ENCODE data around the gene ATOX1.
A peak's percentile ranks its signal among the peaks of the same experiment; 100 is the strongest.
"Not testable (repeated sequence)": the region's sequence is repeated elsewhere in the genome, so short reads cannot be mapped to it uniquely, and the experiment has no call there.

Gene ATOX1

GRCh38 chr5:151703780-151704179 lies 54.7 kb downstream of the ATOX1 start:
- peaks cover 2% of the 10 kb centered on the region for H3K4me1 Mint-ChIP-seq
- H3K4me3 Mint-ChIP-seq: no peak overlapping the region
- H3K36me3 Mint-ChIP-seq (ENCODE audit: low read depth): no peaks in the 10 kb centered on the region
- DNase-seq (no peak), ATAC-seq (no peak)
- H3K27me3 Mint-ChIP-seq: no peaks in the 10 kb centered on the region
- no peaks in the 10 kb centered on the region for H3K9me3 Mint-ChIP-seq
- H3K27ac Mint-ChIP-seq: no peak overlapping the region

GRCh38 chr5:151703227-151703626 lies 55.2 kb downstream of the ATOX1 start:
- no peak for DNase-seq
- H3K27me3 Mint-ChIP-seq: no peaks in the 10 kb centered on the region
- no peak overlapping the region for H3K27ac Mint-ChIP-seq
- no peak overlapping the region for H3K4me3 Mint-ChIP-seq
- no peak for ATAC-seq
- H3K4me1 Mint-ChIP-seq: peaks cover 2% of the 10 kb centered on the region
- H3K36me3 Mint-ChIP-seq (ENCODE audit: low read depth): no peaks in the 10 kb centered on the region
- no peaks in the 10 kb centered on the region for H3K9me3 Mint-ChIP-seq

- Mint-ChIP-seq H3K27ac (no peak overlapping the region), H3K4me1 (peaks cover 2% of the 10 kb centered on the region), H3K27me3 (no peaks in the 10 kb centered on the region), H3K9me3 (no peaks in the 10 kb centered on the region), H3K4me3 (no peak overlapping the region), H3K36me3 (ENCODE audit: low read depth) (no peaks in the 10 kb centered on the region)
- no peak for DNase-seq
- ATAC-seq: no peak
Observed at GRCh38 chr5:151700820-151701219, 57.6 kb downstream of the ATOX1 start.

- H3K4me1 Mint-ChIP-seq: peaks cover 2% of the 10 kb centered on the region
- no peaks in the 10 kb centered on the region for H3K36me3 Mint-ChIP-seq (ENCODE audit: low read depth)
- no peak overlapping the region for H3K27ac Mint-ChIP-seq
- no peaks in the 10 kb centered on the region for H3K27me3 Mint-ChIP-seq
- no peak for ATAC-seq
- no peak for DNase-seq
- H3K4me3 Mint-ChIP-seq: no peak overlapping the region
- H3K9me3 Mint-ChIP-seq: no peaks in the 10 kb centered on the region
Observed at GRCh38 chr5:151700296-151700695, 58.1 kb downstream of the ATOX1 start.

GRCh38 chr5:151699071-151699901 lies 59.1 kb downstream of the ATOX1 start:
- H3K4me3 Mint-ChIP-seq: no peak overlapping the region
- no peaks in the 10 kb centered on the region for H3K27me3 Mint-ChIP-seq
- DNase-seq (no peak), ATAC-seq (no peak)
- H3K9me3 Mint-ChIP-seq: no peaks in the 10 kb centered on the region
- peaks cover 2% of the 10 kb centered on the region for H3K4me1 Mint-ChIP-seq
- no peak overlapping the region for H3K27ac Mint-ChIP-seq
- H3K36me3 Mint-ChIP-seq (ENCODE audit: low read depth): no peaks in the 10 kb centered on the region

- not testable (repeated sequence) for ATAC-seq; H3K27me3 Mint-ChIP-seq; H3K4me3 Mint-ChIP-seq; H3K9me3 Mint-ChIP-seq; H3K36me3 Mint-ChIP-seq (ENCODE audit: low read depth); DNase-seq; H3K4me1 Mint-ChIP-seq; H3K27ac Mint-ChIP-seq
Observed at GRCh38 chr5:151698081-151698480, 60.4 kb downstream of the ATOX1 start.

DNA sequence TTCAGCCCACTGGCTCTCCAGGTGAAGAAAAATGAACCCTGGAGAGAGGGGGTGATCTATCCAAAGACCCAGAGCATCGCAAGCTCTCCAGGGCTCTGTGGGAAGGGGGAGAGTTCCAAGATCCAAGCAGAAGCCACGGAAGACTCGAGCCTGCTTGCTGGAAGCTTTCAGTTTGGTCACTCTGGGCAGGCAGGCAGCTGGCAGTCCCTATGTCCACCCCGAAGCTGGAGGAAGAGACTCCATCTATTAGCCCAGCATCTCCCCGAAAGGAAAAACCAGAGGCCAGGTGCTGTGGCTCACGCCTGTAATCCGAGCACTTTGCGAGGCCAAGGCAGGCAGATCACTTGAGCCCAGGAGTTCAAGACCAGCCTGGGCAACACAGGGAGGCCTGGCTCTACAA lies 61.0 kb downstream of the ATOX1 start:
- no peak overlapping the region for H3K27ac Mint-ChIP-seq
- no peaks in the 10 kb centered on the region for H3K36me3 Mint-ChIP-seq (ENCODE audit: low read depth)
- no peak for DNase-seq
- H3K27me3 Mint-ChIP-seq: no peaks in the 10 kb centered on the region
- ATAC-seq: no peak
- H3K4me1 Mint-ChIP-seq: no peaks in the 10 kb centered on the region
- H3K9me3 Mint-ChIP-seq: no peaks in the 10 kb centered on the region
- no peak overlapping the region for H3K4me3 Mint-ChIP-seq

GRCh38 chr5:151696470-151697061 lies 61.9 kb downstream of the ATOX1 start:
- ATAC-seq (peak; percentile 36), DNase-seq (no peak)
- Mint-ChIP-seq H3K9me3 (no peaks in the 10 kb centered on the region), H3K4me1 (no peaks in the 10 kb centered on the region), H3K36me3 (ENCODE audit: low read depth) (no peaks in the 10 kb centered on the region), H3K4me3 (no peak overlapping the region), H3K27ac (no peak overlapping the region), H3K27me3 (no peaks in the 10 kb centered on the region)

DNA sequence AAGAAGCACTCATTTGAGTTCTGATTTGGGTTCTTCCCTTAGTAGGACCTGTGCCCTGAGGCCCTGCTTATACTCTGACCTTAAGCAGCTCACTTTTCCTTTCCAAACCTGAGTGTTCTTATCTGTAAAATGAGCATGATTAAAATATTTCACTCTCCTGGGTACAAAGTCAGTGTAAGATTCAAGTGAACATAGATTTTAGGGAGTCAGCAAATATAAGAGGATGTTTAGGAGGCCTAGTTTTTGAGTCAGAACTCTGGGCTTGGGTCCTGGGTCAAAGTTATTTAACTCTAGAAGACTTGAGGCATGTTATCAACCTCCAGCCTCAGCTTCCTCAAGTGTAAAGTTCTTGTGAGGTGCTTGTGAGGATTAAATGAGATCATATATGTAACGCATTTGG lies 63.0 kb downstream of the ATOX1 start:
- Mint-ChIP-seq H3K36me3 (ENCODE audit: low read depth) (no peaks in the 10 kb centered on the region), H3K27ac (no peak overlapping the region), H3K9me3 (no peaks in the 10 kb centered on the region), H3K27me3 (no peaks in the 10 kb centered on the region), H3K4me3 (no peak overlapping the region), H3K4me1 (no peaks in the 10 kb centered on the region)
- DNase-seq (no peak), ATAC-seq (no peak)

- no peak overlapping the region for H3K27ac Mint-ChIP-seq
Observed at GRCh38 chr5:151694035-151694485, 64.4 kb downstream of the ATOX1 start.

More at GRCh38 chr5:151694035-151694485, 64.4 kb downstream of the ATOX1 start:
- Mint-ChIP-seq H3K36me3 (ENCODE audit: low read depth) (no peaks in the 10 kb centered on the region), H3K27me3 (no peaks in the 10 kb centered on the region), H3K4me1 (no peaks in the 10 kb centered on the region), H3K9me3 (no peaks in the 10 kb centered on the region), H3K4me3 (no peak overlapping the region)
- ATAC-seq (no peak), DNase-seq (no peak)

Measured in activated naive CD8-positive, alpha-beta T cell treated with anti-CD3 and anti-CD28 coated beads, Interleukin-2, amount 50 U/mL, for 24 hours (primary cell).